MCF 10A (cell line): ENCODE measurements around the gene GSTA2. TPM values are rescaled to one million over a fixed set of nuclear protein-coding genes. Genes with fewer than 3 reads are reported as not detected.
"Not testable (repeated sequence)": the region's sequence is repeated elsewhere in the genome, so short reads cannot be mapped to it uniquely, and the experiment has no call there.

Experiments used
- BruUV-seq: library from RNA; stranded (reverse); fragments of 400-500 nt; replicated peaks from 2 replicates; lab custom pipeline; 2021; lab: Mats Ljungman, UMichigan
- CTCF ChIA-PET: fragments of 300-600 bp; sonication (Branson Sonifier 250); formaldehyde crosslinking; extraction: SDS; loops from one replicate; lab custom pipeline; 2021; ENCODE audit warnings: antibody characterized with exemption, inconsistent platforms; lab: Yijun Ruan, JAX
- POLR2A ChIA-PET: fragments of 300-600, 350-650 bp; sonication (Branson Sonifier 250); formaldehyde crosslinking; extraction: SDS; loops from one replicate; lab custom pipeline; 2020; ENCODE audit warnings: antibody characterized with exemption, inconsistent platforms; lab: Yijun Ruan, JAX
- DNase-seq: peaks from one replicate; pipeline ENCODE4 v3.0.0-alpha.2; 2018; ENCODE audit not compliant: unreplicated experiment
- H3K27ac Mint-ChIP-seq: one replicate; pipeline ENCODE4 v1.8.0; 2022; ENCODE audit warnings: mild to moderate bottlenecking, low read depth, mixed read lengths; ENCODE audit not compliant: unreplicated experiment
- H3K27me3 Mint-ChIP-seq: one replicate; pipeline ENCODE4 v1.8.0; 2022; ENCODE audit warnings: mixed read lengths; ENCODE audit not compliant: insufficient read depth, unreplicated experiment
- H3K36me3 Mint-ChIP-seq: one replicate; pipeline ENCODE4 v1.8.0; 2022; ENCODE audit warnings: mild to moderate bottlenecking, moderate library complexity, mixed read lengths; ENCODE audit not compliant: insufficient read depth, unreplicated experiment
- H3K4me1 Mint-ChIP-seq: one replicate; pipeline ENCODE4 v1.8.0; 2022; ENCODE audit warnings: mixed read lengths; ENCODE audit not compliant: insufficient read depth, unreplicated experiment
- H3K4me3 Mint-ChIP-seq: one replicate; pipeline ENCODE4 v1.8.0; 2022; ENCODE audit warnings: mild to moderate bottlenecking, moderate library complexity, mixed read lengths; ENCODE audit not compliant: unreplicated experiment
- H3K9me3 Mint-ChIP-seq: one replicate; pipeline ENCODE4 v1.8.0; 2022; ENCODE audit warnings: mixed read lengths; ENCODE audit not compliant: unreplicated experiment
- intact Hi-C: fragments of 100-400 bp; cut with micrococcal nuclease; formaldehyde crosslinking; loops from 2 replicates; pipeline ENCODE4 v1.14.1; 2022
- total RNA-seq: library from RNA; stranded (reverse); gene quantifications from 2 replicates; pipeline ENCODE4 v1.2.3, GENCODE V29; 2022
- TF ChIP-seq, protein P1 (sequence below): fragments of 200-600 bp; IDR thresholded peaks from one replicate; pipeline ENCODE4 v1.8.0; 2022; ENCODE audit warnings: antibody characterized with exemption, mild to moderate bottlenecking; ENCODE audit not compliant: unreplicated experiment

The GSTA2 gene
- total RNA-seq, 1 experiment from 2014 or later: not detected

- no peak overlapping the region for H3K4me3 Mint-ChIP-seq
Observed at GRCh38 chr6:52779237-52779636, 16.0 kb upstream of the GSTA2 start.

GRCh38 chr6:52776711-52777351, 13.6 kb upstream of the GSTA2 start:
- POLR2A ChIA-PET, H3K36me3 Mint-ChIP-seq: not testable (repeated sequence)

More at GRCh38 chr6:52779237-52779636, 16.0 kb upstream of the GSTA2 start:
- Mint-ChIP-seq H3K27me3 (peaks cover 36% of the 10 kb centered on the region), H3K4me1 (no peaks in the 10 kb centered on the region), H3K27ac (no peak overlapping the region), H3K36me3 (no peaks in the 10 kb centered on the region), H3K9me3 (no peaks in the 10 kb centered on the region)
- no TSS peak for BruUV-seq
- ChIA-PET CTCF (no interaction called here), POLR2A (interaction anchor here (0.8 to 1.1 kb wide), 2 partner anchors 9 to 108 kb away, joined by 3 read pairs; partner anchors contain the start of gene TMEM14A)
- DNase-seq: no peak
- intact Hi-C loops: no loop called here
- TF ChIP-seq, protein P1, sequence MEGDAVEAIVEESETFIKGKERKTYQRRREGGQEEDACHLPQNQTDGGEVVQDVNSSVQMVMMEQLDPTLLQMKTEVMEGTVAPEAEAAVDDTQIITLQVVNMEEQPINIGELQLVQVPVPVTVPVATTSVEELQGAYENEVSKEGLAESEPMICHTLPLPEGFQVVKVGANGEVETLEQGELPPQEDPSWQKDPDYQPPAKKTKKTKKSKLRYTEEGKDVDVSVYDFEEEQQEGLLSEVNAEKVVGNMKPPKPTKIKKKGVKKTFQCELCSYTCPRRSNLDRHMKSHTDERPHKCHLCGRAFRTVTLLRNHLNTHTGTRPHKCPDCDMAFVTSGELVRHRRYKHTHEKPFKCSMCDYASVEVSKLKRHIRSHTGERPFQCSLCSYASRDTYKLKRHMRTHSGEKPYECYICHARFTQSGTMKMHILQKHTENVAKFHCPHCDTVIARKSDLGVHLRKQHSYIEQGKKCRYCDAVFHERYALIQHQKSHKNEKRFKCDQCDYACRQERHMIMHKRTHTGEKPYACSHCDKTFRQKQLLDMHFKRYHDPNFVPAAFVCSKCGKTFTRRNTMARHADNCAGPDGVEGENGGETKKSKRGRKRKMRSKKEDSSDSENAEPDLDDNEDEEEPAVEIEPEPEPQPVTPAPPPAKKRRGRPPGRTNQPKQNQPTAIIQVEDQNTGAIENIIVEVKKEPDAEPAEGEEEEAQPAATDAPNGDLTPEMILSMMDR: no peak

DNA sequence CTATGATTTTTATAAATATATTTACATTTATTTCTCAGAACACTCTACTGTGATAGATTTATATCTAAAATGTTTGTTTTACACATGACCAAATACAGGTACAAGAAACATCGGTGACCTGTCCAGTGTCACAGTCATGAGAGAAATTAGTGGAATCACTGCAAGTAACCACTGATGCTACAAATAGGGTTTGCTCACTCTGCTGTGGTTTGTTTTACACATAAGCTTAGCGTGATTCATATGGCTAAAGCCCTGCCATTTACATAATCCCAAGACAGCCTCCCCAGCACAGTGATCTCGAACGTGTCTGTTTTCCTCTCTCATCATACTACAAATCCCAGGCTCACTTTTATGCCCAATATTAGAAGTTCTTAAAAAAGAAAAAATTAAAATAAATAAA, 6.1 kb upstream of the GSTA2 start:
- H3K4me1 Mint-ChIP-seq, POLR2A ChIA-PET, intact Hi-C loops, BruUV-seq, H3K36me3 Mint-ChIP-seq, H3K27ac Mint-ChIP-seq, H3K9me3 Mint-ChIP-seq, H3K4me3 Mint-ChIP-seq: not testable (repeated sequence)
- CTCF ChIA-PET: interaction anchor here (0.6 to 1.0 kb wide), 2 partner anchors 45 to 342 kb away, joined by 3 read pairs; no protein-coding TSS in a partner anchor
- H3K27me3 Mint-ChIP-seq: peaks cover 19% of the 10 kb centered on the region
- DNase-seq: peak; percentile 23

More at GRCh38 chr6:52776711-52777351, 13.6 kb upstream of the GSTA2 start:
- H3K9me3 Mint-ChIP-seq, H3K4me3 Mint-ChIP-seq, intact Hi-C loops, H3K27ac Mint-ChIP-seq, DNase-seq, BruUV-seq, H3K4me1 Mint-ChIP-seq, CTCF ChIA-PET: not testable (repeated sequence)
- peaks cover 40% of the 10 kb centered on the region for H3K27me3 Mint-ChIP-seq

DNA sequence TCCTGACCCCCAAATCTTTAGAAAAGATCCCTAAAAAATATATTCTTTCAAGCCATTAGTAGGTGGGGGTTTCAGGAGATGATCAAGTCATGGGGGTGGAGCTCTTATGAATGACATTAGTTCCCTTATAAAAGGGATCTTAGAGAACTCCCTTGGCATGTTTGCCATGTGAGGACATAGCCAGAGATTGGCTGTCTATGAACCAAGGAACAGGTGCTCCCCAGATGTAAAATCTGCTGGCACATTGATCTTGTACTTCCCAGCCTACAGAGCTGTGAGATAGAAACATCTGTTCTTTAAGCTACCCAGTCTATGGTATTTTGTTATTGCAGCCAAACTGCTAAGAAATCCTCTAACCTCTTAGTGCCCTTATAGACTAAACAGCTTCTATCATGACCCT, 4.4 kb upstream of the GSTA2 start:
- H3K36me3 Mint-ChIP-seq, H3K27ac Mint-ChIP-seq, CTCF ChIA-PET, POLR2A ChIA-PET, H3K4me1 Mint-ChIP-seq, intact Hi-C loops, H3K9me3 Mint-ChIP-seq, DNase-seq, H3K4me3 Mint-ChIP-seq, BruUV-seq: not testable (repeated sequence)
- H3K27me3 Mint-ChIP-seq: peaks cover 13% of the 10 kb centered on the region

DNA sequence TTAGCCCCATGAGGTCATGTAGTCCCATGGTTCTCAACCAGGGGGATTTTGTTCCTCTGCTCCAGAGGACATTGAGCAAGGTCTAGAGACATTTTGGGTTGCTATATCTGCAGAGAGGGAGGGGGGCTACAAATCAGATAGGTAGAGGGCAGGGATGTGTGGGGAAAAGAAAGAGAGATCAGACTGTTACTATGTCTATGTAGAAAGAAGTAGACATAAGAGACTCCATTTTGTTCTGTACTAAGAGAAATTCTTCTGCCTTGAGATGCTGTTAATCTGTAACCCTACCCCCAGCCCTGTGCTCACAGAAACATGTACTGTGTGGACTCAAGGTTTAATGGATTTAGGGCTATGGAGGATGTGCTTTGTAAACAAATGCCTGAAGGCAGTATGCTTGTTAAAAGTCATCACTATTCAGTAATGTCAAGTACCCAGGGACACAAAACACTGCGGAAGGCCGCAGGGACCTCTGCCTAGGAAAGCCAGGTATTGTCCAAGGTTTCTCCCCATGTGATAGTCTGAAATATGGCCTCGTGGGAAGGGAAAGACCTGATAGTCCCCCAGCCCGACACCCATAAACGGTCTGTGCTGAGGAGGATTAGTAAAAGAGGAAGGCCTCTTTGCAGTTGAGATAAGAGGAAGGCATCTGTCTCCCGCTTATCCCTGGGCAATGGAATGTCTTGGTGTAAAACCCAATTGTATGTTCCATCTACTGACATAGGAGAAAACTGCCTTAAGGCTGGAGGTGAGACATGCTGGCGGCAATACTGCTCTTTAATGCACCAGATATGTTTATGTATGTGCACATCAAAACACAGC, 1.4 kb downstream of the GSTA2 start:
- intact Hi-C loops, BruUV-seq, POLR2A ChIA-PET, H3K9me3 Mint-ChIP-seq, H3K27ac Mint-ChIP-seq, CTCF ChIA-PET, H3K36me3 Mint-ChIP-seq, DNase-seq, H3K4me3 Mint-ChIP-seq: not testable (repeated sequence)
- Mint-ChIP-seq H3K27me3 (peaks cover 11% of the 10 kb centered on the region), H3K4me1 (peaks cover 11% of the 10 kb centered on the region)
